Measurements from ENCODE around the gene ABCC9.

Gene ABCC9

GRCh38 chr12:21851151-21851550 lies 90.1 kb downstream of the ABCC9 start:
- no peak overlapping the region for H3K27ac ChIP-seq
- H3K27me3 ChIP-seq, result no peaks in the 10 kb centered on the region
- H3K4me1 ChIP-seq (ENCODE audit: control insufficient read depth in 1 of 2, insufficient read depth in 1 of 2, low read depth in 1 of 2, low read length in 1 of 2), result no peaks in the 10 kb centered on the region
- no peak overlapping the region for H3K4me3 ChIP-seq (ENCODE audit: low read depth in 1 of 2, low read length in 1 of 2)
- TF ChIP-seq, protein P1, sequence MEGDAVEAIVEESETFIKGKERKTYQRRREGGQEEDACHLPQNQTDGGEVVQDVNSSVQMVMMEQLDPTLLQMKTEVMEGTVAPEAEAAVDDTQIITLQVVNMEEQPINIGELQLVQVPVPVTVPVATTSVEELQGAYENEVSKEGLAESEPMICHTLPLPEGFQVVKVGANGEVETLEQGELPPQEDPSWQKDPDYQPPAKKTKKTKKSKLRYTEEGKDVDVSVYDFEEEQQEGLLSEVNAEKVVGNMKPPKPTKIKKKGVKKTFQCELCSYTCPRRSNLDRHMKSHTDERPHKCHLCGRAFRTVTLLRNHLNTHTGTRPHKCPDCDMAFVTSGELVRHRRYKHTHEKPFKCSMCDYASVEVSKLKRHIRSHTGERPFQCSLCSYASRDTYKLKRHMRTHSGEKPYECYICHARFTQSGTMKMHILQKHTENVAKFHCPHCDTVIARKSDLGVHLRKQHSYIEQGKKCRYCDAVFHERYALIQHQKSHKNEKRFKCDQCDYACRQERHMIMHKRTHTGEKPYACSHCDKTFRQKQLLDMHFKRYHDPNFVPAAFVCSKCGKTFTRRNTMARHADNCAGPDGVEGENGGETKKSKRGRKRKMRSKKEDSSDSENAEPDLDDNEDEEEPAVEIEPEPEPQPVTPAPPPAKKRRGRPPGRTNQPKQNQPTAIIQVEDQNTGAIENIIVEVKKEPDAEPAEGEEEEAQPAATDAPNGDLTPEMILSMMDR (IDR thresholded peaks at IDR 0.05), result no peak
- no peaks in the 10 kb centered on the region for H3K36me3 ChIP-seq
- no peaks in the 10 kb centered on the region for H3K9me3 ChIP-seq

DNA sequence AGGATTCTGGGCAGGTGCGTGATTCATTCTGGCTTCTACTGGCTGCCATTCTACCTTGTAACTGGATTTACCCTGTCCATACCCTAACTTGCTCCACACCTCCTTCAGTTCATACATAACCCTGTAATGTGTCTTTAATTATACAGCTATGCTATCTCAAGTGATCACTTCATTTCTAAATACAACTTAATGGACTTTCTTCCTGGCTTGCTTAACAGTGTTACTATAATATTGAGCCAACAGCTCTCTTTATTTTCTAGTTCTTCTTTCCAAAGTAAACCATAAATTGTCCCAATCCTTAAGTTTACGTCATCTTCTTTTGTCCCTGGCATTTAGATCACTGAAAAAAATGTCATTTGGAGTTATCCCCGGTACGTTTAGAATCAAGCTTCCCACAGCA lies 90.8 kb downstream of the ABCC9 start:
- TF ChIP-seq, protein P1 (IDR thresholded peaks at IDR 0.05), result no peak
- no peaks in the 10 kb centered on the region for H3K4me1 ChIP-seq (ENCODE audit: control insufficient read depth in 1 of 2, insufficient read depth in 1 of 2, low read depth in 1 of 2, low read length in 1 of 2)
- H3K27me3 ChIP-seq, result no peaks in the 10 kb centered on the region
- H3K9me3 ChIP-seq, result no peaks in the 10 kb centered on the region
- H3K27ac ChIP-seq, result no peak overlapping the region
- no peak overlapping the region for H3K4me3 ChIP-seq (ENCODE audit: low read depth in 1 of 2, low read length in 1 of 2)
- no peaks in the 10 kb centered on the region for H3K36me3 ChIP-seq

- Histone ChIP-seq H3K36me3 (no peaks in the 10 kb centered on the region), H3K4me3 (ENCODE audit: low read depth in 1 of 2, low read length in 1 of 2) (no peak overlapping the region), H3K27me3 (no peaks in the 10 kb centered on the region), H3K27ac (no peak overlapping the region), H3K9me3 (no peaks in the 10 kb centered on the region), H3K4me1 (ENCODE audit: control insufficient read depth in 1 of 2, insufficient read depth in 1 of 2, low read depth in 1 of 2, low read length in 1 of 2) (no peaks in the 10 kb centered on the region)
- TF ChIP-seq, protein P1 (IDR thresholded peaks at IDR 0.05), result no peak
Measured at GRCh38 chr12:21849878-21850277, 91.3 kb downstream of the ABCC9 start.

DNA sequence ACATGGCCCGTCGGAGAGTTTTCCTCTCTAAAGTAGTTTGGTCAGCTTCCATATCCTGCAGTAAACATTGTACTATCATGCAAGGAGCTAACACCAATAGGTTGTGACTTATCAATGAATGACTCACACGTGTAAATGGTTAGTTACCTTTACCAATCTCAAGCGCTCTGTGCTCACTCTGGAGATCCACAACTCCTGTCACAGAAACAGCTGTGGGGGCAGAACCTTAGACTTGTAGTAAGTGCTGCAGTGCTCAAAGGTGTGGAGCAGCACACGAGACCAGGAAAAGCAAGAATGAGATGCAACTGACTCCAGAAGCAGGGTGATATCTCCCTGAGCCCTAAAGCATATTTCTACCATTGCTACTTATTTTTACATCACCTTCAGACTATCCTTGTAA lies 93.0 kb downstream of the ABCC9 start:
- H3K27me3 ChIP-seq, result no peaks in the 10 kb centered on the region
- TF ChIP-seq, protein P1 (IDR thresholded peaks at IDR 0.05), result no peak

DNA sequence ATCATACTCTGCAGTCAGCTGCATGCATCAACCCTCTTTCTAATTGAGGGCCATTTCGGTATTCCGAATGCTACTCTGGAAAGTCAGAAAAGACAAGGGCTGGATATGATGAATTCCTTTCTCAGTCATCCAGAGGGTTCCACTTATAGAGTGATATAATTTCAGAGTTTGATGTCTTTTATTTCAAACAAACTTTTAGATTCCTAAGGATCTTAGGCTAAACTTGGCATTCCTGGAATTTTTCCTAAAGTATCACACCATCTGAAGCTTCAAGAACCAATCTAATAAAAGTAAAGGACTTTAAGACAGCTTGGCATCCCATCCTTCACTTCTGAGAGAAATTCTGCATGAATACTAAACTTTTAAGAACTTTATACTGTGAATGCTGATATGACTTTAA lies 97.4 kb downstream of the ABCC9 start:
- H3K27me3 ChIP-seq, result no peaks in the 10 kb centered on the region
- H3K9me3 ChIP-seq, result no peaks in the 10 kb centered on the region
- no peak overlapping the region for H3K27ac ChIP-seq
- H3K4me1 ChIP-seq (ENCODE audit: control insufficient read depth in 1 of 2, insufficient read depth in 1 of 2, low read depth in 1 of 2, low read length in 1 of 2), result no peaks in the 10 kb centered on the region
- TF ChIP-seq, protein P1 (IDR thresholded peaks at IDR 0.05), result no peak
- no peak overlapping the region for H3K4me3 ChIP-seq (ENCODE audit: low read depth in 1 of 2, low read length in 1 of 2)
- no peaks in the 10 kb centered on the region for H3K36me3 ChIP-seq

More for the DNA sequence above, 93.0 kb downstream of the ABCC9 start:
- Histone ChIP-seq H3K9me3 (no peaks in the 10 kb centered on the region), H3K36me3 (no peaks in the 10 kb centered on the region), H3K27ac (no peak overlapping the region), H3K4me1 (ENCODE audit: control insufficient read depth in 1 of 2, insufficient read depth in 1 of 2, low read depth in 1 of 2, low read length in 1 of 2) (no peaks in the 10 kb centered on the region), H3K4me3 (ENCODE audit: low read depth in 1 of 2, low read length in 1 of 2) (no peak overlapping the region)

GRCh38 chr12:21839776-21840175 lies 101.5 kb downstream of the ABCC9 start:
- H3K4me3 ChIP-seq (ENCODE audit: low read depth in 1 of 2, low read length in 1 of 2), result no peak overlapping the region
- no peak overlapping the region for H3K27ac ChIP-seq
- H3K36me3 ChIP-seq, result no peaks in the 10 kb centered on the region
- H3K4me1 ChIP-seq (ENCODE audit: control insufficient read depth in 1 of 2, insufficient read depth in 1 of 2, low read depth in 1 of 2, low read length in 1 of 2), result no peaks in the 10 kb centered on the region
- H3K27me3 ChIP-seq, result no peaks in the 10 kb centered on the region
- TF ChIP-seq, protein P1 (IDR thresholded peaks at IDR 0.05), result no peak
- no peaks in the 10 kb centered on the region for H3K9me3 ChIP-seq

All from neutrophil (primary cell).